ENCODE results near the gene ST6GALNAC3.

DNA sequence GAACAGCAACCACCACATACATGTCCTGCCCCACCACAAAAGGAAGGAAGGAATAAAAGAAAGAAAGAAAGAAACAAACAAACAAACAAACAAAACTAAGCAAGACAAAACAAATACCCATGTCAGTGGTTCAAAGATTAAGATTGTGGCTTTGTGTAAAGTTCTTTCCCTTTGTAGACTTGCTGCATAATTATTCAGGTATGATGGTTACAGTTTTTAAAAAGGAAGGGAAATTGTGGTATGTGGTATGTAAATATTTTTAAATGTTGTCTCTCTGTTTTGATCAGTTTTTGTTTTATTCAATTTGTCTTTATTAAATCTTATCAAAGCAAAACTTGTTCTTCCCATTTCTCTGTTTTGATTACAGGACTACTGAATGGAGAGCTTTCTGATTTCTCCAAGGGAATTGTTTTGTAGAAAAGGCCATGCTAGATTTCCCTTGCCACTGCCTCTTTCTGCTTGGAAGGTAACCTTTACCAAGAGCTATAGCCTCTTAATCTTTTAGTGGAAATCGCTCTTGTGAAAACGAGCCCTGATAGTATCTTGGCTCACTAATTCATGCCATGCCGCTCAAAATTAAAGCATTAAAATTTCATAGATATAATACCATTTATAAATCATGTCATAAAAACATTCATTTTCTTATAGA, 502.5 kb downstream of the ST6GALNAC3 start:
- TF ChIP-seq, protein P1, sequence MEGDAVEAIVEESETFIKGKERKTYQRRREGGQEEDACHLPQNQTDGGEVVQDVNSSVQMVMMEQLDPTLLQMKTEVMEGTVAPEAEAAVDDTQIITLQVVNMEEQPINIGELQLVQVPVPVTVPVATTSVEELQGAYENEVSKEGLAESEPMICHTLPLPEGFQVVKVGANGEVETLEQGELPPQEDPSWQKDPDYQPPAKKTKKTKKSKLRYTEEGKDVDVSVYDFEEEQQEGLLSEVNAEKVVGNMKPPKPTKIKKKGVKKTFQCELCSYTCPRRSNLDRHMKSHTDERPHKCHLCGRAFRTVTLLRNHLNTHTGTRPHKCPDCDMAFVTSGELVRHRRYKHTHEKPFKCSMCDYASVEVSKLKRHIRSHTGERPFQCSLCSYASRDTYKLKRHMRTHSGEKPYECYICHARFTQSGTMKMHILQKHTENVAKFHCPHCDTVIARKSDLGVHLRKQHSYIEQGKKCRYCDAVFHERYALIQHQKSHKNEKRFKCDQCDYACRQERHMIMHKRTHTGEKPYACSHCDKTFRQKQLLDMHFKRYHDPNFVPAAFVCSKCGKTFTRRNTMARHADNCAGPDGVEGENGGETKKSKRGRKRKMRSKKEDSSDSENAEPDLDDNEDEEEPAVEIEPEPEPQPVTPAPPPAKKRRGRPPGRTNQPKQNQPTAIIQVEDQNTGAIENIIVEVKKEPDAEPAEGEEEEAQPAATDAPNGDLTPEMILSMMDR (IDR thresholded peaks at IDR 0.05) = no peak
- no peak for TF ChIP-seq POLR2A (IDR thresholded peaks at IDR 0.05)

All from testis (tissue), 2 donors.